PC-9 (cell line): Measurements from ENCODE around the gene HBA1.

Experiments
- CTCF ChIP-seq: fragments of 200-600 bp; sonication (generic); conservative IDR thresholded peaks from 2 replicates; pipeline ENCODE4 v1.6.1; 2017; ENCODE audit warnings: mixed run types, antibody characterized with exemption, mild to moderate bottlenecking, moderate library complexity
- EZH2 ChIP-seq: fragments of 200-600 bp; sonication (generic); IDR thresholded peaks from 2 replicates; pipeline ENCODE4 v1.8.0; 2017; ENCODE audit warnings: antibody characterized with exemption, low read depth

- TF ChIP-seq CTCF (peak; percentile 47; the same call in 1 of the 2 replicates), EZH2 (no peak)
Observed at GRCh38 chr16:188674-189073, 12.2 kb downstream of the HBA1 start.
